Measurements from ENCODE around the gene ALOX15B.

Gene ALOX15B

GRCh38 chr17:8039611-8040168 is 831 bp downstream of the ALOX15B start:
- no peak for TF ChIP-seq POLR2AphosphoS5 (IDR thresholded peaks at IDR 0.05; ENCODE audit: low read depth)
- TF ChIP-seq SPI1 (IDR thresholded peaks at IDR 0.05; ENCODE audit: borderline replicate concordance, low read depth): no peak
- no peak for TF ChIP-seq REST (IDR thresholded peaks at IDR 0.05; ENCODE audit: insufficient replicate concordance, low read depth)
- no peak for TF ChIP-seq GABPA (IDR thresholded peaks at IDR 0.05; ENCODE audit: low read depth)
- TF ChIP-seq CTCF (IDR thresholded peaks at IDR 0.05; ENCODE audit: insufficient read depth, low read length): no peak

GRCh38 chr17:8041249-8041928 is 2.5 kb downstream of the ALOX15B start:
- Histone ChIP-seq H3K27ac (replicated peaks) (no peak overlapping the region), H3K27me3 (ENCODE audit: insufficient read depth, poor library complexity, severe bottlenecking) (no peaks in the 10 kb centered on the region), H3K4me3 (replicated peaks; ENCODE audit: insufficient read depth, low read length) (no peak overlapping the region)
- TF ChIP-seq REST (IDR thresholded peaks at IDR 0.05; ENCODE audit: insufficient replicate concordance, low read depth): no peak
- peak; percentile 2 for TF ChIP-seq CTCF (IDR thresholded peaks at IDR 0.05; ENCODE audit: insufficient read depth, low read length)
- DNase-seq (ENCODE audit: low read depth in 1 of 2, low spot score in 1 of 2): peak; percentile 57 to 74

More at GRCh38 chr17:8039611-8040168, 831 bp downstream of the ALOX15B start:
- H3K27me3 ChIP-seq (ENCODE audit: insufficient read depth, poor library complexity, severe bottlenecking): no peaks in the 10 kb centered on the region
- no peak overlapping the region for H3K4me3 ChIP-seq (replicated peaks; ENCODE audit: insufficient read depth, low read length)
- no peak for DNase-seq (ENCODE audit: low read depth in 1 of 2, low spot score in 1 of 2)
- H3K27ac ChIP-seq (replicated peaks): no peak overlapping the region

- no peak for DNase-seq (ENCODE audit: low read depth in 1 of 2, low spot score in 1 of 2)
- TF ChIP-seq GABPA (IDR thresholded peaks at IDR 0.05; ENCODE audit: low read depth) (no peak), REST (IDR thresholded peaks at IDR 0.05; ENCODE audit: insufficient replicate concordance, low read depth) (no peak), CTCF (IDR thresholded peaks at IDR 0.05; ENCODE audit: insufficient read depth, low read length) (no peak), SPI1 (IDR thresholded peaks at IDR 0.05; ENCODE audit: borderline replicate concordance, low read depth) (no peak), POLR2AphosphoS5 (IDR thresholded peaks at IDR 0.05; ENCODE audit: low read depth) (no peak)
- no peak overlapping the region for H3K4me3 ChIP-seq (replicated peaks; ENCODE audit: insufficient read depth, low read length)
- H3K27me3 ChIP-seq (ENCODE audit: insufficient read depth, poor library complexity, severe bottlenecking): no peaks in the 10 kb centered on the region
- H3K27ac ChIP-seq (replicated peaks): no peak overlapping the region
Measured at GRCh38 chr17:8041979-8042378, 3.1 kb downstream of the ALOX15B start.
